ENCODE data around the gene TACR2.

TACR2 gene

GRCh38 chr10:69364232-69364940, 52.3 kb downstream of the TACR2 start:
- H4K20me1 ChIP-seq, result peaks cover 27% of the 10 kb centered on the region
- H3K36me3 ChIP-seq, result peaks cover 99% of the 10 kb centered on the region

GRCh38 chr10:69363666-69364065, 53.1 kb downstream of the TACR2 start:
- Histone ChIP-seq H3K27ac (no peak overlapping the region), H4K20me1 (peaks cover 34% of the 10 kb centered on the region), H3K4me1 (peaks cover 6% of the 10 kb centered on the region), H3K36me3 (peaks cover 91% of the 10 kb centered on the region), H3K4me2 (no peak overlapping the region), H3K4me3 (no peak overlapping the region), H3K9ac (no peak overlapping the region), H3K27me3 (no peaks in the 10 kb centered on the region), H3K9me3 (no peaks in the 10 kb centered on the region)
- TF ChIP-seq Cebpa-rat (IDR thresholded peaks at IDR 0.05), result no peak

More at GRCh38 chr10:69364232-69364940, 52.3 kb downstream of the TACR2 start:
- Histone ChIP-seq H3K4me2 (no peak overlapping the region), H3K4me3 (no peak overlapping the region), H3K9me3 (no peaks in the 10 kb centered on the region), H3K27me3 (no peaks in the 10 kb centered on the region), H3K9ac (no peak overlapping the region), H3K27ac (no peak overlapping the region), H3K4me1 (peaks cover 6% of the 10 kb centered on the region)
- TF ChIP-seq Cebpa-rat (IDR thresholded peaks at IDR 0.05), result no peak

GRCh38 chr10:69362471-69362954, 54.2 kb downstream of the TACR2 start:
- Histone ChIP-seq H3K9ac (no peak overlapping the region), H3K9me3 (no peaks in the 10 kb centered on the region), H3K36me3 (peaks cover 80% of the 10 kb centered on the region), H3K27ac (no peak overlapping the region), H3K4me2 (no peak overlapping the region), H4K20me1 (peaks cover 42% of the 10 kb centered on the region), H3K4me1 (peaks cover 6% of the 10 kb centered on the region), H3K27me3 (no peaks in the 10 kb centered on the region), H3K4me3 (no peak overlapping the region)
- TF ChIP-seq Cebpa-rat (IDR thresholded peaks at IDR 0.05), result no peak

GRCh38 chr10:69361303-69361614, 55.5 kb downstream of the TACR2 start:
- no peak overlapping the region for H3K9ac ChIP-seq
- H3K4me3 ChIP-seq, result no peak overlapping the region
- peaks cover 67% of the 10 kb centered on the region for H3K36me3 ChIP-seq
- TF ChIP-seq Cebpa-rat (IDR thresholded peaks at IDR 0.05), result no peak
- no peak overlapping the region for H3K4me2 ChIP-seq
- no peak overlapping the region for H3K27ac ChIP-seq
- no peaks in the 10 kb centered on the region for H3K27me3 ChIP-seq
- H4K20me1 ChIP-seq, result peaks cover 35% of the 10 kb centered on the region
- H3K9me3 ChIP-seq, result no peaks in the 10 kb centered on the region
- peaks cover 6% of the 10 kb centered on the region for H3K4me1 ChIP-seq

GRCh38 chr10:69360485-69361302, 56.0 kb downstream of the TACR2 start:
- Histone ChIP-seq H3K4me1 (peaks cover 6% of the 10 kb centered on the region), H3K4me3 (no peak overlapping the region), H3K36me3 (peaks cover 62% of the 10 kb centered on the region), H3K9ac (no peak overlapping the region), H3K4me2 (no peak overlapping the region), H4K20me1 (peaks cover 35% of the 10 kb centered on the region), H3K27me3 (no peaks in the 10 kb centered on the region), H3K27ac (no peak overlapping the region), H3K9me3 (no peaks in the 10 kb centered on the region)
- TF ChIP-seq Cebpa-rat (IDR thresholded peaks at IDR 0.05), result no peak

- no peaks in the 10 kb centered on the region for H3K4me1 ChIP-seq
- no peaks in the 10 kb centered on the region for H3K9me3 ChIP-seq
- no peak overlapping the region for H3K9ac ChIP-seq
- no peak overlapping the region for H3K27ac ChIP-seq
- TF ChIP-seq Cebpa-rat (IDR thresholded peaks at IDR 0.05), result no peak
- H4K20me1 ChIP-seq, result peaks cover 35% of the 10 kb centered on the region
- H3K4me3 ChIP-seq, result no peak overlapping the region
- H3K27me3 ChIP-seq, result no peaks in the 10 kb centered on the region
- H3K4me2 ChIP-seq, result no peak overlapping the region
- H3K36me3 ChIP-seq, result peaks cover 55% of the 10 kb centered on the region
Observed at GRCh38 chr10:69359594-69359993, 57.1 kb downstream of the TACR2 start.

- H3K36me3 ChIP-seq, result peaks cover 52% of the 10 kb centered on the region
- TF ChIP-seq Cebpa-rat (IDR thresholded peaks at IDR 0.05), result no peak
Observed at GRCh38 chr10:69359148-69359547, 57.6 kb downstream of the TACR2 start.

GRCh38 chr10:69358148-69358795, 58.4 kb downstream of the TACR2 start:
- no peak overlapping the region for H3K4me3 ChIP-seq
- no peak overlapping the region for H3K9ac ChIP-seq
- H3K27ac ChIP-seq, result no peak overlapping the region
- no peak overlapping the region for H3K4me2 ChIP-seq
- peaks cover 42% of the 10 kb centered on the region for H4K20me1 ChIP-seq
- no peaks in the 10 kb centered on the region for H3K9me3 ChIP-seq
- no peaks in the 10 kb centered on the region for H3K4me1 ChIP-seq
- TF ChIP-seq Cebpa-rat (IDR thresholded peaks at IDR 0.05), result no peak
- H3K36me3 ChIP-seq, result peaks cover 52% of the 10 kb centered on the region
- no peaks in the 10 kb centered on the region for H3K27me3 ChIP-seq

More at GRCh38 chr10:69359148-69359547, 57.6 kb downstream of the TACR2 start:
- Histone ChIP-seq H3K4me2 (no peak overlapping the region), H3K27ac (no peak overlapping the region), H3K4me3 (no peak overlapping the region), H3K4me1 (no peaks in the 10 kb centered on the region), H4K20me1 (peaks cover 36% of the 10 kb centered on the region), H3K9me3 (no peaks in the 10 kb centered on the region), H3K9ac (no peak overlapping the region), H3K27me3 (no peaks in the 10 kb centered on the region)

- H3K27ac ChIP-seq, result no peak overlapping the region
- no peak overlapping the region for H3K9ac ChIP-seq
- no peak overlapping the region for H3K4me3 ChIP-seq
- no peaks in the 10 kb centered on the region for H3K9me3 ChIP-seq
- H3K4me1 ChIP-seq, result no peaks in the 10 kb centered on the region
- peaks cover 43% of the 10 kb centered on the region for H3K36me3 ChIP-seq
- TF ChIP-seq Cebpa-rat (IDR thresholded peaks at IDR 0.05), result no peak
- H3K4me2 ChIP-seq, result no peak overlapping the region
- H4K20me1 ChIP-seq, result peaks cover 41% of the 10 kb centered on the region
- H3K27me3 ChIP-seq, result no peaks in the 10 kb centered on the region
Observed at GRCh38 chr10:69356187-69356586, 60.5 kb downstream of the TACR2 start.

Measured in BLaER1 (cell line).